GM12892 (cell line): Measurements from ENCODE around the gene WTAP.

Experiments used
- POLR2A ChIP-seq: IDR thresholded peaks from 2 replicates; pipeline ENCODE4 v1.6.1; 2011; ENCODE audit warnings: low read depth, low read length, control low read depth
- POLR2AphosphoS5 ChIP-seq: IDR thresholded peaks from 2 replicates; pipeline ENCODE4 v1.6.1; 2011; ENCODE audit warnings: low read depth, low read length, control low read depth
- TAF1 ChIP-seq: IDR thresholded peaks from 2 replicates; pipeline ENCODE4 v1.6.1; 2011; ENCODE audit warnings: low read depth, mild to moderate bottlenecking, control low read depth, low read length, borderline replicate concordance

DNA sequence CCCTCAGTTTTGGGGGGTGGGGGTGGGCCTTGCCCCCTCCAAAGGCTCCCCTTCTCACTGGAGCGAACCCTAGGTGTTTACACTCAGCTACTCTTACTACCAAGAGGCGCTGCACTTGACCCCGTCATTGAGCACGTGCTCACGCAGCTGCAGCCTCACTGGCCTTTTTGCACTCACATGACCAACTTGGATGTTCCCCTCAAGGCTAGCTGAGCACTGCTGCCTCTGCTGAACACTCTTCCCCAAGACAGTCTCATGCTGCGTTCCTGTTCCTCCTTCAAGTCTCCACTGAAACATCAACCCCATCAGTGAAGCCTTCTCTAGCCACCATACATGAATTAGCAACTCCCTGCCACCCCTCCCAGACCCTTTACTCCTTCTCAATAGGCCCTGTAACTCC, 38.3 kb upstream of the WTAP start:
- TF ChIP-seq POLR2A (no peak), TAF1 (no peak), POLR2AphosphoS5 (no peak)
